B cell (primary cell): Measurements from ENCODE around the gene CUEDC2. TPM values are rescaled to one million over a fixed set of nuclear protein-coding genes. Genes with fewer than 3 reads are reported as not detected.
A peak's percentile ranks its signal among the peaks of the same experiment; 100 is the strongest.

Experiments
- ATAC-seq: fragments of 200-7000 bp; cut with Tn5 transposase; one replicate; pipeline ENCODE4 v1.10.0; 2021; ENCODE audit warnings: low read depth, mild to moderate bottlenecking, moderate number of reproducible peaks, moderate library complexity
- CTCF ChIA-PET: fragments of 350-600 bp; sonication (Branson Sonifier 250); formaldehyde crosslinking; loops from one replicate; lab custom pipeline; 2021; ENCODE audit warnings: antibody characterized with exemption, inconsistent platforms; lab: Charles Lee
- POLR2A ChIA-PET: fragments of 350-600 bp; sonication (Branson Sonifier 250); formaldehyde crosslinking; loops from one replicate; lab custom pipeline; 2021; ENCODE audit warnings: antibody characterized with exemption; lab: Charles Lee
- DNase-seq: peaks from one replicate; pipeline ENCODE4 v3.0.0; 2013
- H2AFZ ChIP-seq: 2 replicates; pipeline ENCODE4 v1.6.1; 2012; ENCODE audit warnings: mild to moderate bottlenecking, low read depth, low read length; ENCODE audit not compliant: insufficient read depth, poor library complexity, severe bottlenecking
- H3K27ac ChIP-seq, 2 donors: 1 replicate in 1 of 2; 2 replicates in 1 of 2; pipeline ENCODE4 v1.5.1; 2012 to 2013; ENCODE audit warnings: low read length in 2 of 2, mild to moderate bottlenecking in 2 of 2, moderate library complexity in 1 of 2
- H3K27me3 ChIP-seq, 4 experiments: fragments of 200-600 bp in 1 of 4; sonication (generic) in 1 of 4; replicated peaks in 1 of 4; 1 replicate in 2 of 4; 2 replicates in 2 of 4; pipeline versions ENCODE4 v1.6.1 to v1.7.0; 2013 to 2016; ENCODE audit warnings: low read length in 3 of 4, mild to moderate bottlenecking in 2 of 4, mixed read lengths in 1 of 4, moderate library complexity in 1 of 4; ENCODE audit not compliant: insufficient read depth in 4 of 4, control insufficient read depth in 3 of 4; ENCODE audit errors: control extremely low read depth in 1 of 4
- H3K36me3 ChIP-seq, 2 experiments: replicated peaks in 1 of 2; 1 replicate in 1 of 2; 2 replicates in 1 of 2; pipeline versions ENCODE4 v1.6.1 to v1.7.1; 2013; ENCODE audit warnings: low read length in 1 of 2; ENCODE audit not compliant: insufficient read depth in 2 of 2, control insufficient read depth in 1 of 2; ENCODE audit errors: control extremely low read depth in 1 of 2, extremely low read depth in 1 of 2
- H3K4me1 ChIP-seq, 2 donors: fragments of 200-600 bp in 1 of 2; sonication (generic) in 1 of 2; 1 replicate in 1 of 2; 2 replicates in 1 of 2; pipeline versions ENCODE4 v1.5.1 to v1.6.1; 2013 to 2017; ENCODE audit warnings: low read length in 2 of 2; ENCODE audit not compliant: control insufficient read depth in 2 of 2, insufficient read depth in 2 of 2
- H3K4me2 ChIP-seq: replicated peaks from 2 replicates; pipeline ENCODE3; 2012; ENCODE audit warnings: mild to moderate bottlenecking, low read depth, low read length; ENCODE audit not compliant: poor library complexity, severe bottlenecking
- H3K4me3 ChIP-seq, 5 experiments: fragments of 200-600 bp in 1 of 5; sonication (generic) in 1 of 5; 1 replicate in 3 of 5; 2 replicates in 2 of 5; pipeline versions ENCODE4 v1.5.1 to v1.7.0; 2011 to 2016; ENCODE audit warnings: low read length in 4 of 5, mild to moderate bottlenecking in 4 of 5, low read depth in 2 of 5, control low read depth in 1 of 5, moderate library complexity in 1 of 5; ENCODE audit not compliant: insufficient read depth in 1 of 5; ENCODE audit errors: control extremely low read depth in 1 of 5, extremely low read depth in 1 of 5
- H3K79me2 ChIP-seq: fragments of 200-600 bp; sonication (generic); one replicate; pipeline ENCODE4 v1.6.0; 2016; ENCODE audit warnings: low read length; ENCODE audit not compliant: control insufficient read depth, insufficient read depth
- H3K9ac ChIP-seq: fragments of 200-600 bp; sonication (generic); 2 replicates; pipeline ENCODE4 v1.6.1; 2017; ENCODE audit warnings: mild to moderate bottlenecking, low read length, moderate library complexity
- H3K9me3 ChIP-seq, 3 donors: one replicate each; pipeline versions ENCODE4 v1.6.1 to v1.7.1; 2013; ENCODE audit warnings: low read length in 2 of 3; ENCODE audit not compliant: control insufficient read depth in 2 of 3, insufficient read depth in 1 of 3; ENCODE audit errors: control extremely low read depth in 1 of 3
- H4K20me1 ChIP-seq: 2 replicates; pipeline ENCODE4 v1.6.0; 2012; ENCODE audit warnings: mild to moderate bottlenecking, low read length; ENCODE audit not compliant: insufficient read depth, control insufficient read depth, poor library complexity, severe bottlenecking
- H3K27ac Mint-ChIP-seq: one replicate; pipeline ENCODE4 v1.8.0; 2021; ENCODE audit warnings: mixed read lengths
- H3K27me3 Mint-ChIP-seq: one replicate; pipeline ENCODE4 v1.8.0; 2021; ENCODE audit warnings: mixed read lengths
- H3K4me1 Mint-ChIP-seq: one replicate; pipeline ENCODE4 v1.8.0; 2021; ENCODE audit warnings: mixed read lengths
- H3K4me3 Mint-ChIP-seq: one replicate; pipeline ENCODE4 v1.8.0; 2021; ENCODE audit warnings: mixed read lengths
- H3K9me3 Mint-ChIP-seq: one replicate; pipeline ENCODE4 v1.8.0; 2022; ENCODE audit warnings: mixed read lengths; ENCODE audit not compliant: insufficient read depth
- EZH2 ChIP-seq: IDR thresholded peaks from 2 replicates; pipeline ENCODE4 v1.6.1; 2012; ENCODE audit warnings: borderline replicate concordance, low read depth, mild to moderate bottlenecking, moderate library complexity, low read length; ENCODE audit not compliant: insufficient read depth, poor library complexity, severe bottlenecking
- WGBS: methylation state at CpG from one replicate; pipeline ENCODE4 v1.1.5; 2013; ENCODE audit warnings: missing lambda C conversion rate; ENCODE audit not compliant: insufficient coverage; 5-methylcytosine and 5-hydroxymethylcytosine counted together
- intact Hi-C: fragments of 100-400 bp; cut with micrococcal nuclease; formaldehyde crosslinking; loops from one replicate; pipeline ENCODE4 v1.10.0; 2022
- polyA plus RNA-seq: library from polyadenylated mRNA; depleted of rRNA; stranded (reverse); fragments of >200 nt; gene quantifications from 2 replicates; pipeline ENCODE4 v1.2.3, GENCODE V29; 2012
- total RNA-seq, 2 donors: library from RNA; stranded (reverse); fragments of 120-200 nt in 1 of 2; gene quantifications; 1 replicate in 1 of 2; 2 replicates in 1 of 2; pipeline versions ENCODE4 v1.2.3 to v1.2.4, GENCODE V29; 2013 to 2022
- TF ChIP-seq, protein P1 (sequence below): fragments of 200-600 bp; IDR thresholded peaks from one replicate; pipeline ENCODE4 v1.8.0; 2022; ENCODE audit warnings: antibody characterized with exemption, mild to moderate bottlenecking

Gene CUEDC2
- total and polyA plus RNA-seq, 2 donors (not counting 1 experiment from before 2014, with no cell fraction given) = 35.6 to 49.4 TPM

DNA sequence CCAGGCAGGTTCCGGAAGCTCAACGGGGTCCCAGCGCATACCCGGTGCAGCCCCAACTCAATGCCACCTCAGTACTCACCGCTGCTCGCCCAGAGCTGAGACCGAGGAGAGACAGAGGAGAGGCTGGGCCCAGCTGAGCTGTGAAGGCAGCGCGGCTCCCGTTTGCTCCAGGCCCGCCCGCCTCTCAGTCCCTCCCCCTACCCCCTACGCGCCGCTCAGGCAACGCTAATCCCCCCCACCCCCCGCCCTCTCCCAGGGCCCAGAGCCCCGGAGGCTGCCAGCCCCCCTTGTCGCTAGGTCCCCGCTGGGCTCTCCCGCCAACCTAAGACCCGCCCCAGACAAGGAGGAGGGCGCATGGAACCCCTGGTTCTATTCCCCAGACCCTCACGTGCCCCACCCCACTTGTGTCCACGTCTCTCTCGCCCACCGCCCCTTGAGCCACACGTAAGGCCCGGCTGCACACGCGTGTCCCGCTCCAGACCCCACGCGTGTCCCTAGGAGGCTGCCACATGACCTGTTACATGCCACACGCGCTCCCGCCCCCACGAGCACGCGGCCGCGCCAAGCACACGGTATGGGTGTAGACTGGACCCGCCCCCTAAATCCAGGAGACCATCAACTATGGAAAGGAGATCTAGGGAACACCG, 13.6 kb downstream of the CUEDC2 start, which contains the start of gene PSD:
TSS of gene PSD (minus strand) at position 164 of the 647 bp plus-strand sequence. CDS start 1,747 bp downstream, outside the sequence.
- no peak within 1 kb of the TSS for H3K27ac ChIP-seq
- H3K27ac Mint-ChIP-seq = peak within 1 kb of the TSS; percentile 59
- 10% methylated on average over 34 of the region's 45 CpGs for whole genome bisulfite sequencing
- H3K79me2 ChIP-seq = no peaks in the 10 kb centered on the region
- H4K20me1 ChIP-seq = peaks cover 15% of the 10 kb centered on the region
- peak within 1 kb of the TSS; percentile 99 for H3K4me3 Mint-ChIP-seq
- POLR2A ChIA-PET = interaction anchor here (0.7 kb wide), 1 partner anchor 24 kb away, joined by 3 read pairs; no protein-coding TSS in a partner anchor
- H3K4me1 Mint-ChIP-seq = peaks cover 38% of the 10 kb centered on the region
- no peak for TF ChIP-seq EZH2
- TF ChIP-seq, protein P1, sequence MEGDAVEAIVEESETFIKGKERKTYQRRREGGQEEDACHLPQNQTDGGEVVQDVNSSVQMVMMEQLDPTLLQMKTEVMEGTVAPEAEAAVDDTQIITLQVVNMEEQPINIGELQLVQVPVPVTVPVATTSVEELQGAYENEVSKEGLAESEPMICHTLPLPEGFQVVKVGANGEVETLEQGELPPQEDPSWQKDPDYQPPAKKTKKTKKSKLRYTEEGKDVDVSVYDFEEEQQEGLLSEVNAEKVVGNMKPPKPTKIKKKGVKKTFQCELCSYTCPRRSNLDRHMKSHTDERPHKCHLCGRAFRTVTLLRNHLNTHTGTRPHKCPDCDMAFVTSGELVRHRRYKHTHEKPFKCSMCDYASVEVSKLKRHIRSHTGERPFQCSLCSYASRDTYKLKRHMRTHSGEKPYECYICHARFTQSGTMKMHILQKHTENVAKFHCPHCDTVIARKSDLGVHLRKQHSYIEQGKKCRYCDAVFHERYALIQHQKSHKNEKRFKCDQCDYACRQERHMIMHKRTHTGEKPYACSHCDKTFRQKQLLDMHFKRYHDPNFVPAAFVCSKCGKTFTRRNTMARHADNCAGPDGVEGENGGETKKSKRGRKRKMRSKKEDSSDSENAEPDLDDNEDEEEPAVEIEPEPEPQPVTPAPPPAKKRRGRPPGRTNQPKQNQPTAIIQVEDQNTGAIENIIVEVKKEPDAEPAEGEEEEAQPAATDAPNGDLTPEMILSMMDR = no peak
- peak within 1 kb of the TSS; percentile 90 for H3K4me2 ChIP-seq
- peak within 1 kb of the TSS in 4 of 5 experiments; percentile 34 to 92 (median 84) for H3K4me3 ChIP-seq
- peaks cover 0 to 8% of the 10 kb centered on the region in 2 experiments for H3K36me3 ChIP-seq
- H3K9me3 Mint-ChIP-seq = no peaks in the 10 kb centered on the region
- peaks cover 0 to 50% (median 30%) of the 10 kb centered on the region in 4 experiments for H3K27me3 ChIP-seq
- peaks cover 32 to 34% of the 10 kb centered on the region in 2 donors for H3K4me1 ChIP-seq
- CTCF ChIA-PET = no interaction called here
- H3K9ac ChIP-seq = peak within 1 kb of the TSS; percentile 77
- ATAC-seq (no peak), DNase-seq (peak; percentile 29)
- intact Hi-C loops = no loop called here
- peak within 1 kb of the TSS; percentile 10 for H2AFZ ChIP-seq
- H3K27me3 Mint-ChIP-seq = peaks cover 33% of the 10 kb centered on the region
- peaks cover 0 to 12% (median 0%) of the 10 kb centered on the region in 3 donors for H3K9me3 ChIP-seq

DNA sequence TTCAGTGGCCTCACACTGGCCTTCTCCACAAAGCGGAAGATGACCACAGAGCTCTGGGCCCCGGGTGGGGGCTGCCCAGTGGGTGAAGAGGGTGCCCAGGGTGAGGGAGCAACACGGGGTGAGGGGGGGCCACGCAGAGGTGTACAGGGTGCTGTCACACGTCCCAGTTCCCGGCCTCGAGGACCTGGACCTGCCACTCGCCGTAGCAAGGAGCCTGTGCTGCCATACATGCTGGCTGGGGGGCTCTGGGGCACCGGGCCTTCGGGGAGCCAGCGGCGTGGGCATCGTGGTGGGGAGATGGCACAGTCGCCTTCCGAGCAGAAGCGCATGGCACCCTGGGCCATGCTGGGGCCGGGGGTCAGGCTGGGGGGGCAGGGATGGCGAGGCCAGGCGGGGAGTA, 15.7 kb downstream of the CUEDC2 start:
- POLR2A ChIA-PET = no interaction called here
- WGBS = 90% methylated on average over 20 of the region's 20 CpGs
- intact Hi-C loops = no loop called here
- Histone ChIP-seq H3K27me3 (peaks cover 0 to 70% (median 36%) of the 10 kb centered on the region in 4 experiments), H3K9ac (no peak overlapping the region), H4K20me1 (peaks cover 6% of the 10 kb centered on the region), H3K4me1 (peaks cover 24 to 25% of the 10 kb centered on the region in 2 donors), H3K79me2 (no peaks in the 10 kb centered on the region), H2AFZ (no peak overlapping the region), H3K4me3 (no peak overlapping the region), H3K9me3 (peaks cover 0 to 14% (median 0%) of the 10 kb centered on the region in 3 donors), H3K4me2 (no peak overlapping the region), H3K27ac (no peak overlapping the region), H3K36me3 (no peaks in the 10 kb centered on the region)
- peaks cover 33% of the 10 kb centered on the region for H3K4me1 Mint-ChIP-seq
- DNase-seq (peak; percentile 15), ATAC-seq (no peak)
- H3K27ac Mint-ChIP-seq = no peak overlapping the region
- peaks cover 47% of the 10 kb centered on the region for H3K27me3 Mint-ChIP-seq
- no peak overlapping the region for H3K4me3 Mint-ChIP-seq
- no peak for TF ChIP-seq EZH2
- TF ChIP-seq, protein P1 = no peak
- no peaks in the 10 kb centered on the region for H3K9me3 Mint-ChIP-seq
- CTCF ChIA-PET = no interaction called here
